Activated CD4-positive, alpha-beta memory T cell treated with anti-CD3 and anti-CD28 coated beads, Interleukin-2, amount 10 ng/mL, durations not matched to agents 7 days and 5 days (primary cell): ENCODE measurements around the gene NODAL. TPM values are rescaled to one million over a fixed set of nuclear protein-coding genes. Genes with fewer than 3 reads are reported as not detected.

Source experiments
- CTCF ChIA-PET: fragments of 350-600 bp; sonication (Branson Sonifier 250); formaldehyde crosslinking; loops from one replicate; lab custom pipeline; 2021; ENCODE audit warnings: antibody characterized with exemption, inconsistent platforms; lab: Charles Lee
- POLR2A ChIA-PET: fragments of 350-600 bp; sonication (Branson Sonifier 250); formaldehyde crosslinking; loops from one replicate; lab custom pipeline; 2021; ENCODE audit warnings: antibody characterized with exemption; lab: Charles Lee
- DNase-seq: peaks from one replicate; pipeline ENCODE4 v3.0.0-alpha.2; 2020
- H3K27ac Mint-ChIP-seq: one replicate; pipeline ENCODE4 v1.8.0; 2021; ENCODE audit warnings: mild to moderate bottlenecking, mixed read lengths
- H3K27me3 Mint-ChIP-seq: one replicate; pipeline ENCODE4 v1.8.0; 2021; ENCODE audit warnings: mixed read lengths
- H3K36me3 Mint-ChIP-seq: one replicate; pipeline ENCODE4 v1.8.0; 2021; ENCODE audit warnings: low read depth, mixed read lengths
- H3K4me1 Mint-ChIP-seq: one replicate; pipeline ENCODE4 v1.8.0; 2021; ENCODE audit warnings: mixed read lengths
- H3K4me3 Mint-ChIP-seq: one replicate; pipeline ENCODE4 v1.8.0; 2021; ENCODE audit warnings: mild to moderate bottlenecking, mixed read lengths
- H3K9me3 Mint-ChIP-seq: one replicate; pipeline ENCODE4 v1.8.0; 2021; ENCODE audit warnings: mixed read lengths
- total RNA-seq, 2 experiments: library from RNA; stranded (reverse); gene quantifications; one replicate each; pipeline ENCODE4 v1.2.3, GENCODE V29; 2021

The NODAL gene
- total RNA-seq, 2 experiments from 2014 or later: 0.25 TPM; not detected in 1

- no peaks in the 10 kb centered on the region for H3K9me3 Mint-ChIP-seq
- POLR2A ChIA-PET: interaction anchor here (1.4 to 3.9 kb wide), 3 partner anchors 13 to 21 kb away, joined by 3 to 27 read pairs (median 8); partner anchors contain the start of gene EIF4EBP2
- no peak overlapping the region for H3K27ac Mint-ChIP-seq
- no peaks in the 10 kb centered on the region for H3K27me3 Mint-ChIP-seq
- CTCF ChIA-PET: interaction anchor here (1.4 kb wide), 1 partner anchor 54 kb away, joined by 3 read pairs; no protein-coding TSS in a partner anchor
- H3K4me3 Mint-ChIP-seq: no peak overlapping the region
- H3K4me1 Mint-ChIP-seq: peaks cover 29% of the 10 kb centered on the region
- H3K36me3 Mint-ChIP-seq: peaks cover 45% of the 10 kb centered on the region
- DNase-seq: no peak
These were observed 23.3 kb downstream of the NODAL start for GRCh38 chr10:70418229-70418628.

GRCh38 chr10:70417568-70417967, 23.9 kb downstream of the NODAL start:
- H3K36me3 Mint-ChIP-seq: peaks cover 39% of the 10 kb centered on the region
- peaks cover 29% of the 10 kb centered on the region for H3K4me1 Mint-ChIP-seq
- POLR2A ChIA-PET: interaction anchor here (1.4 to 3.9 kb wide), 3 partner anchors 13 to 20 kb away, joined by 3 to 27 read pairs (median 8); partner anchors contain the start of gene EIF4EBP2
- no peak for DNase-seq
- no peaks in the 10 kb centered on the region for H3K9me3 Mint-ChIP-seq
- CTCF ChIA-PET: interaction anchor here (1.4 kb wide), 1 partner anchor 53 kb away, joined by 3 read pairs; no protein-coding TSS in a partner anchor
- no peak overlapping the region for H3K27ac Mint-ChIP-seq
- no peak overlapping the region for H3K4me3 Mint-ChIP-seq
- no peaks in the 10 kb centered on the region for H3K27me3 Mint-ChIP-seq

GRCh38 chr10:70412356-70412755, 29.1 kb downstream of the NODAL start:
- no peaks in the 10 kb centered on the region for H3K27me3 Mint-ChIP-seq
- POLR2A ChIA-PET: interaction anchor here (1.3 kb wide), 1 partner anchor 9 kb away, joined by 3 read pairs; the partner anchor contains the start of gene EIF4EBP2
- H3K4me3 Mint-ChIP-seq: no peak overlapping the region
- H3K36me3 Mint-ChIP-seq: peaks cover 31% of the 10 kb centered on the region
- no peak overlapping the region for H3K27ac Mint-ChIP-seq
- H3K4me1 Mint-ChIP-seq: peaks cover 48% of the 10 kb centered on the region
- no peak for DNase-seq
- H3K9me3 Mint-ChIP-seq: no peaks in the 10 kb centered on the region
- CTCF ChIA-PET: interaction anchor here (1.3 kb wide), 1 partner anchor 33 kb away, joined by 3 read pairs; no protein-coding TSS in a partner anchor

- ChIA-PET POLR2A (no interaction called here), CTCF (no interaction called here)
- Mint-ChIP-seq H3K9me3 (no peaks in the 10 kb centered on the region), H3K27me3 (no peaks in the 10 kb centered on the region), H3K27ac (no peak overlapping the region), H3K4me1 (peaks cover 48% of the 10 kb centered on the region), H3K4me3 (no peak overlapping the region), H3K36me3 (peaks cover 40% of the 10 kb centered on the region)
- DNase-seq: no peak
These were observed 30.9 kb downstream of the NODAL start for GRCh38 chr10:70410608-70411007.

GRCh38 chr10:70409772-70410171, 31.7 kb downstream of the NODAL start:
- ChIA-PET CTCF (interaction anchor here (1.3 to 1.4 kb wide), 2 partner anchors 188 to 263 kb away, joined by 3 read pairs; partner anchors contain the start of gene TYSND1), POLR2A (no interaction called here)
- Mint-ChIP-seq H3K9me3 (no peaks in the 10 kb centered on the region), H3K27ac (no peak overlapping the region), H3K4me3 (no peak overlapping the region), H3K36me3 (peaks cover 41% of the 10 kb centered on the region), H3K27me3 (no peaks in the 10 kb centered on the region), H3K4me1 (peaks cover 48% of the 10 kb centered on the region)
- no peak for DNase-seq

- POLR2A ChIA-PET: interaction anchor here (1.0 to 4.1 kb wide), 21 partner anchors 8 to 259 kb away, joined by 3 to 52 read pairs (median 6); partner anchors contain the start of genes LRRC20, PALD1, PPA1 and SAR1A
- H3K27ac Mint-ChIP-seq: peak overlapping the region; percentile 93
- H3K27me3 Mint-ChIP-seq: no peaks in the 10 kb centered on the region
- H3K4me3 Mint-ChIP-seq: peak overlapping the region; percentile 99
- peaks cover 41% of the 10 kb centered on the region for H3K4me1 Mint-ChIP-seq
- peak; percentile 63 for DNase-seq
- H3K9me3 Mint-ChIP-seq: no peaks in the 10 kb centered on the region
- CTCF ChIA-PET: interaction anchor here (0.9 to 4.8 kb wide), 16 partner anchors 9 to 258 kb away, joined by 3 to 39 read pairs (median 5); partner anchors contain the start of genes LRRC20, PPA1, SAR1A and TYSND1
- peaks cover 32% of the 10 kb centered on the region for H3K36me3 Mint-ChIP-seq
These were observed 36.2 kb downstream of the NODAL start for GRCh38 chr10:70405037-70405824.

GRCh38 chr10:70404787-70405036, 36.8 kb downstream of the NODAL start:
- POLR2A ChIA-PET: interaction anchor here (1.0 to 4.1 kb wide), 19 partner anchors 9 to 259 kb away, joined by 3 to 52 read pairs (median 6); partner anchors contain the start of genes LRRC20, PALD1, PPA1 and SAR1A
- no peak for DNase-seq
- no peaks in the 10 kb centered on the region for H3K27me3 Mint-ChIP-seq
- peaks cover 29% of the 10 kb centered on the region for H3K36me3 Mint-ChIP-seq
- peaks cover 39% of the 10 kb centered on the region for H3K4me1 Mint-ChIP-seq
- peak overlapping the region; percentile 99 for H3K4me3 Mint-ChIP-seq
- H3K9me3 Mint-ChIP-seq: no peaks in the 10 kb centered on the region
- CTCF ChIA-PET: interaction anchor here (1.0 to 4.8 kb wide), 12 partner anchors 9 to 258 kb away, joined by 3 to 39 read pairs (median 7); partner anchors contain the start of genes LRRC20, SAR1A and TYSND1
- peak overlapping the region; percentile 93 for H3K27ac Mint-ChIP-seq

- Mint-ChIP-seq H3K4me1 (peaks cover 36% of the 10 kb centered on the region), H3K27me3 (no peaks in the 10 kb centered on the region), H3K9me3 (no peaks in the 10 kb centered on the region), H3K36me3 (peaks cover 27% of the 10 kb centered on the region), H3K4me3 (peak within 1 kb of the TSS; percentile 99), H3K27ac (peak within 1 kb of the TSS; percentile 93)
- ChIA-PET POLR2A (interaction anchor here (0.6 to 4.1 kb wide), 25 partner anchors 8 to 426 kb away, joined by 3 to 52 read pairs (median 4); partner anchors contain the start of genes LRRC20, PALD1, PPA1 and SAR1A), CTCF (interaction anchor here (0.6 to 4.8 kb wide), 16 partner anchors 10 to 257 kb away, joined by 3 to 39 read pairs (median 5); partner anchors contain the start of genes LRRC20, SAR1A and TYSND1)
- DNase-seq: peak; percentile 99
These were observed 37.3 kb downstream of the NODAL start, which contains the start of gene EIF4EBP2 for GRCh38 chr10:70404036-70404786. EIF4EBP2 (plus strand) TSS chr10:70404145; CDS start chr10:70404402, 257 bp downstream.

- Mint-ChIP-seq H3K36me3 (peaks cover 25% of the 10 kb centered on the region), H3K4me3 (peak overlapping the region; percentile 99), H3K27me3 (no peaks in the 10 kb centered on the region), H3K9me3 (no peaks in the 10 kb centered on the region), H3K27ac (peak overlapping the region; percentile 93), H3K4me1 (peaks cover 29% of the 10 kb centered on the region)
- no peak for DNase-seq
- POLR2A ChIA-PET: interaction anchor here (0.6 to 4.1 kb wide), 18 partner anchors 9 to 425 kb away, joined by 3 to 52 read pairs (median 4); partner anchors contain the start of genes LRRC20, PALD1, PPA1 and SAR1A
- CTCF ChIA-PET: interaction anchor here (0.6 to 4.8 kb wide), 15 partner anchors 15 to 257 kb away, joined by 3 to 39 read pairs (median 5); partner anchors contain the start of genes LRRC20, SAR1A and TYSND1
These were observed 37.9 kb downstream of the NODAL start for GRCh38 chr10:70403483-70404035.

GRCh38 chr10:70399177-70399576, 42.3 kb downstream of the NODAL start:
- no peaks in the 10 kb centered on the region for H3K27me3 Mint-ChIP-seq
- CTCF ChIA-PET: interaction anchor here (1.4 kb wide), 1 partner anchor 178 kb away, joined by 3 read pairs; no protein-coding TSS in a partner anchor

GRCh38 chr10:70396140-70396539, 45.3 kb downstream of the NODAL start:
- H3K36me3 Mint-ChIP-seq: no peaks in the 10 kb centered on the region
- DNase-seq: no peak
- CTCF ChIA-PET: interaction anchor here (1.5 kb wide), 1 partner anchor 32 kb away, joined by 4 read pairs; no protein-coding TSS in a partner anchor
- peaks cover 8% of the 10 kb centered on the region for H3K27me3 Mint-ChIP-seq
- H3K9me3 Mint-ChIP-seq: no peaks in the 10 kb centered on the region
- no peak overlapping the region for H3K27ac Mint-ChIP-seq
- no peak overlapping the region for H3K4me3 Mint-ChIP-seq
- POLR2A ChIA-PET: interaction anchor here (2.1 kb wide), 1 partner anchor 9 kb away, joined by 5 read pairs; no protein-coding TSS in a partner anchor
- H3K4me1 Mint-ChIP-seq: no peaks in the 10 kb centered on the region

More at GRCh38 chr10:70399177-70399576, 42.3 kb downstream of the NODAL start:
- H3K4me1 Mint-ChIP-seq: peaks cover 6% of the 10 kb centered on the region
- DNase-seq: no peak
- H3K36me3 Mint-ChIP-seq: no peaks in the 10 kb centered on the region
- no peak overlapping the region for H3K4me3 Mint-ChIP-seq
- POLR2A ChIA-PET: no interaction called here
- H3K27ac Mint-ChIP-seq: no peak overlapping the region
- H3K9me3 Mint-ChIP-seq: no peaks in the 10 kb centered on the region
